AG04450 (cell line): Measurements from ENCODE around the gene UQCRC1. TPM values are rescaled to one million over a fixed set of nuclear protein-coding genes. Genes with fewer than 3 reads are reported as not detected.
"Not testable (repeated sequence)": the region's sequence is repeated elsewhere in the genome, so short reads cannot be mapped to it uniquely, and the experiment has no call there.

Source experiments
- CTCF ChIA-PET: fragments of 300-600, 350-600 bp; formaldehyde crosslinking; extraction: SDS; loops from one replicate; lab custom pipeline; 2022; ENCODE audit warnings: antibody characterized with exemption, inconsistent platforms; lab: Charles Lee
- POLR2A ChIA-PET: fragments of 350-600 bp; formaldehyde crosslinking; extraction: SDS; loops from one replicate; lab custom pipeline; 2021; ENCODE audit warnings: antibody characterized with exemption, inconsistent platforms; lab: Yijun Ruan, JAX
- DNase-seq: peaks from one replicate; pipeline ENCODE4 v3.0.0-alpha.2; 2011; ENCODE audit warnings: low read depth, low spot score
- H3K27ac ChIP-seq: one replicate; pipeline ENCODE4 v1.5.1; 2012; ENCODE audit warnings: low read depth, low read length, control low read depth
- H3K27me3 ChIP-seq: one replicate; pipeline ENCODE4 v1.6.0; 2012; ENCODE audit warnings: low read length; ENCODE audit not compliant: control insufficient read depth, insufficient read depth
- H3K4me3 ChIP-seq: 2 replicates; pipeline ENCODE4 v1.5.1; 2011; ENCODE audit warnings: mild to moderate bottlenecking, low read depth, low read length, control low read depth
- H3K9me3 ChIP-seq: 2 replicates; pipeline ENCODE4 v1.5.1; 2012; ENCODE audit warnings: low read length; ENCODE audit not compliant: control insufficient read depth, insufficient read depth
- polyA plus RNA-seq: library from polyadenylated mRNA; depleted of rRNA; stranded (reverse); fragments of >200 nt; gene quantifications from 2 replicates; pipeline ENCODE4 v1.2.3, GENCODE V29; 2011
- TF ChIP-seq, protein P1 (sequence below): IDR thresholded peaks from 2 replicates; pipeline ENCODE4 v1.5.1; 2011; ENCODE audit warnings: low read depth, low read length, control low read depth, inconsistent platforms

Gene UQCRC1
- polyA plus RNA-seq, 1 experiment = 379 TPM

DNA sequence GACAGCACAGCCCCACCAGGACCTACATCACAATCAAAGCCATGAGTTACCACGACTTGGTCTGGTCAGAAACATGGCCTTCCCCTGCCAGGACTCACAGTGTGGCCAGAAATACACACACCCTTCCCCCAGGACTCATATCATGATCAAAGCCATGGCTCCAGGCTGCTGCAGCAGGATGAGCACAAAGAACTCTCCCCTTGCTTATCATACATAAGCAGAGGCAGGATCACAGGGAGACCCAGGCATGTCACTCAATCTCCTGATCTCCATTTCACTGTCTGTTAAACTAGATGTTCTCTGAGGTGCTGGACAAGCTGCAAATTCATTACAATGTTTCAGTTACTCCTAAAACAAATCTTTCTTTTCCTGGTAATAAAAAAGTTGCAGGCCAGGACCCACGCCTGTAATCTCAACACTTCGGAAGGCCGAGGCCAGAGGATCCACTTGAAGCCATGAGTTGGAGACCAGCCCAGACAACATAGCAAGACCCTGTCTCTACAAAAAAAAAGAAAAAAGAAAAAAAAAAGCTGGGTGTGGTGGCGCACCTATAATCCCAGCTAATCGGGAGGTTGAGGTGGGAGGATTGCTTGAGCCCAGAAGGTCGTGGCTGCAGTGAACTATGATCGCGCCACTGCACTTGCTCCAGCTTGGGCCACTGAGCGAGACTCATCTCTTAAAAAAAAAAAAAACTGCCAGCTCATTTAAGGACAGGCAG lies 54.1 kb downstream of the UQCRC1 start:
- Histone ChIP-seq H3K4me3 (no peak overlapping the region), H3K27me3 (no peaks in the 10 kb centered on the region), H3K27ac (no peak overlapping the region), H3K9me3 (no peaks in the 10 kb centered on the region)
- ChIA-PET POLR2A (interaction anchor here (1.8 kb wide), 1 partner anchor 80 kb away, joined by 3 read pairs; the partner anchor contains the start of gene SLC26A6), CTCF (interaction anchor here (0.6 to 1.6 kb wide), 3 partner anchors 18 to 119 kb away, joined by 4 to 5 read pairs (median 5); no protein-coding TSS in a partner anchor)
- DNase-seq = no peak
- TF ChIP-seq, protein P1, sequence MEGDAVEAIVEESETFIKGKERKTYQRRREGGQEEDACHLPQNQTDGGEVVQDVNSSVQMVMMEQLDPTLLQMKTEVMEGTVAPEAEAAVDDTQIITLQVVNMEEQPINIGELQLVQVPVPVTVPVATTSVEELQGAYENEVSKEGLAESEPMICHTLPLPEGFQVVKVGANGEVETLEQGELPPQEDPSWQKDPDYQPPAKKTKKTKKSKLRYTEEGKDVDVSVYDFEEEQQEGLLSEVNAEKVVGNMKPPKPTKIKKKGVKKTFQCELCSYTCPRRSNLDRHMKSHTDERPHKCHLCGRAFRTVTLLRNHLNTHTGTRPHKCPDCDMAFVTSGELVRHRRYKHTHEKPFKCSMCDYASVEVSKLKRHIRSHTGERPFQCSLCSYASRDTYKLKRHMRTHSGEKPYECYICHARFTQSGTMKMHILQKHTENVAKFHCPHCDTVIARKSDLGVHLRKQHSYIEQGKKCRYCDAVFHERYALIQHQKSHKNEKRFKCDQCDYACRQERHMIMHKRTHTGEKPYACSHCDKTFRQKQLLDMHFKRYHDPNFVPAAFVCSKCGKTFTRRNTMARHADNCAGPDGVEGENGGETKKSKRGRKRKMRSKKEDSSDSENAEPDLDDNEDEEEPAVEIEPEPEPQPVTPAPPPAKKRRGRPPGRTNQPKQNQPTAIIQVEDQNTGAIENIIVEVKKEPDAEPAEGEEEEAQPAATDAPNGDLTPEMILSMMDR = no peak

DNA sequence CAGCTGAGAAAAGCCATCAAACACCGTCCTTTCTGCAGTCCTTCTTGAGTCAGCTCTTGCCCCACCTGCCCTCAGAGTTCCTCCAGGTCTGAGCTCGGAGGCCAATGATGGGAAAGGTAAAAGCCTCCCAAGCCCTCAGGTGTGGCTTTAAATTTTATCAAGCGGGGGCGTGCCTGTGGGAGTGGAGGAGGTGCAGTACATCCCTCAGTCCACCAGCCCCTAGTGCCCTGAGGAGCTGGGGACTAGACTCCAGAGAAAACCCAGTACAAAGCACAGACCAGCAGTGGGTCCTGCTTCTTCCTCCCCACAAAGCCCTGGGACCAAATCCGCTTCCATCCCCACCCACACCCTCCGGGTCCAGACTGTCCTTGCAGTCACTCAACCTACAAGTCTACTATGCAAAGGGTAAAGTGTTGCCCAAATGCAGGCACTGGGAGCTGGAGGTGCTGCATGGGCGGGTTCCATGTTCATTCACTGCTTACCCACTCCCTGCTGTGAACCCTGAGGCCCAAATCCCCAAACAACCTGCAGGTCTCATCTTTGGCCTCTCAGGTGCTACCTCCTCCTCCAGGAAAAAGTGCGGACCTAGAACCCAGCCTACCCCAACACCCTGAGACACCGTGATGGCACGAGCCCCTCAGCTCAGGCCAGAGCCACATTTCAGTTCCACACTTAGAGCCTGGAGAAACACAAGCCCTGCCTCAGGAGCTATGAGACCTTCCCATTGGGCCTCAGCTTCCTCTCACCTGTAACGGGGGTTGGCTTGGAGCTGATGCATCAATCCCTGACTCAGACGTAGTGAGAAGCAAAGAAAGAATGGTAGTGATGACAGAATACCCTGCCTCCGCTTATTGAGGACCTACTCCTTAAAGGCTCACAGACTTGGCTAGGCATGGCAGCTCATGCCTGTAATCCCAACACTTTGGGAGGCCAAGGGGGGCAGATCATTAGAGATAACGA lies 55.3 kb downstream of the UQCRC1 start:
- TF ChIP-seq, protein P1 = no peak
- POLR2A ChIA-PET = no interaction called here
- no peaks in the 10 kb centered on the region for H3K9me3 ChIP-seq
- H3K27me3 ChIP-seq = no peaks in the 10 kb centered on the region
- no peak overlapping the region for H3K27ac ChIP-seq
- H3K4me3 ChIP-seq = no peak overlapping the region
- CTCF ChIA-PET = interaction anchor here (0.6 to 1.4 kb wide), 3 partner anchors 10 to 132 kb away, joined by 3 to 9 read pairs (median 3); partner anchors contain the start of genes NCKIPSD and UCN2
- DNase-seq = no peak

DNA sequence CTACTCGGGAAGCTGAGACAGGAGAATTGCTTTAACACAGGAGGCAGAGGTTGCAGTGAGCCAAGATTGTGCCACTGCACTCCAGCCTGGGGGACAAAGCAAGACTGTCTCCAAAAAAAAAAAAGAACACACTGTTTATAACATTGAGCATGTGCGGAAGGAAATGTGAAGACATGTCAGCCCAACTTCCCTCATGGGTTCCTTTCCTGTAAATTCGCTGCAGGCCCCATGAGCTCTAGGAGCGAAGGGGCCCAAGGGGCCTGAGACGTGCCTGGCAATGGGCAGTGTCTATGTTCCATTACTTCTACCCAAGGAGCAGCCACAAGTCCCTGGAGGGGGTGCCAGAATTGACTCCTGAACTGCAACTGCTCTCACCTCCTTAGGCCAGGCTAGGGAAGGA lies 56.1 kb downstream of the UQCRC1 start:
- ChIA-PET POLR2A (no interaction called here), CTCF (interaction anchor here (0.6 to 2.1 kb wide), 4 partner anchors 10 to 133 kb away, joined by 3 to 9 read pairs (median 6); partner anchors contain the start of genes NCKIPSD and UCN2)
- H3K9me3 ChIP-seq = no peaks in the 10 kb centered on the region
- no peak overlapping the region for H3K27ac ChIP-seq
- DNase-seq = no peak
- no peaks in the 10 kb centered on the region for H3K27me3 ChIP-seq
- no peak overlapping the region for H3K4me3 ChIP-seq
- TF ChIP-seq, protein P1 = no peak

DNA sequence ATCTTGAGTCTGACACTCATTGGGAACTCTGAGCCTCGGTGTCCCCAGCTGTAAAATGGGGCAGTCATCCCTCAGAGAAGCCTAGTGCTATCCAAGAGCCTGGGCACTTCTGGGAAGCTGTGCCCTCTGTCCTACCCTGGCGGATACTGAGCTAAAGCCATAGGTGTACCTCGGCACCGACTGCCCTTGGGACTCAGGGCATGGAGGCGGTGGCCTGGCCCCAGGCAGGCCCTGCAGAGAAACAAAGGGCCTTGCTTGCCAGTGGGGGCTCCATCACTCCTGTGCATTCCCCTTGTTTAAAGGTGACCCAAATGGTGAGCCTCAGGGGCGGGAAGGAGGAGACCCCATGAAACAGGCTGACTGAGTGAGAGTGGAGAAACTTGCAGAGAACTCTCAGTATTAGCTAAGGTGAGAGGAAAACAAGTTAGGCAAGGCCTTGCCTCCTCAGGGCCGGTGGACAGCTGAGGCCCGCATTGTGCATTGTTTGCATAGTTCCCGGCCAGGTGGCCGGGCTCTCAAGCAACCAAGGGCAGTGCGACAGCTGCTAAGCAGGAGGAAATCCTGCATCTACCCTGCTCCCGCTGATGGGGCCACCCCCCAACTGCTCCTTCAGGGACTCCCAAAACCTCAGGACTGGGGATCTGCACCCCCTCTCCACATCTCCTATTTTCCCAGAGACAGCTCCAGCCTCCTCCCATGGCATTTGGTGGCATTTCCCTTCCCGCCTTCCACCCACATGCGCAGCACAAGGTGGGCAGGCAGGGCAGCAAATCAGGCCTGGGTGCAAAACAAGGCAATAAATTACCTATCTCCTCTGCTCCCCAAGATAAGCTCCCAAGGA lies 57.1 kb downstream of the UQCRC1 start:
- H3K4me3 ChIP-seq = no peak overlapping the region
- no peak overlapping the region for H3K27ac ChIP-seq
- TF ChIP-seq, protein P1 = no peak
- ChIA-PET CTCF (interaction anchor here (1.3 to 2.1 kb wide), 3 partner anchors 87 to 152 kb away, joined by 3 to 9 read pairs (median 3); a partner anchor contains a TSS), POLR2A (interaction anchor here (0.9 kb wide), 1 partner anchor 9 kb away, joined by 4 read pairs; no protein-coding TSS in a partner anchor)
- no peaks in the 10 kb centered on the region for H3K27me3 ChIP-seq
- DNase-seq = no peak
- H3K9me3 ChIP-seq = no peaks in the 10 kb centered on the region

DNA sequence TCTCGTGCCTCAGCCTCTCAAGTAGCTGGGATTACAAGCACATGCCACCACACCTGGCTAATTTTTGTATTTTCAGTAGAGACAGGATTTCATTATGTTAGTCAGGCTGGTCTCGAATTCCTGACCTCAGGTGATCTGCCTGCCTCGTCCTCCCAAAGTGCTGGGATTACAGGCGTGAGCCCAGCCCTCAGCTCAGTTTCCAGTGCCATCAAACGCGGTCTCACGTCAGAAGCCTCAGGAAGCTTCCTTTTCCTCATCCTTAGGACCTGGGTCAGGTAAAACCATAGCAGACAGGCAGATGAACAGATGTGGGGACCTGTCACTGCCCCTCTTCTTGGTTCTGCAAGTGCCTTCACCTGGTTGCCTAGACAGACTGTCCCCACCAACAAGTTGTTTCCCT lies 57.8 kb downstream of the UQCRC1 start:
- POLR2A ChIA-PET = interaction anchor here (0.9 kb wide), 1 partner anchor 9 kb away, joined by 4 read pairs; no protein-coding TSS in a partner anchor

More for the DNA sequence above, 57.8 kb downstream of the UQCRC1 start:
- not testable (repeated sequence) for H3K27ac ChIP-seq, H3K4me3 ChIP-seq, H3K9me3 ChIP-seq, H3K27me3 ChIP-seq, DNase-seq
- CTCF ChIA-PET = interaction anchor here (0.6 to 2.1 kb wide), 3 partner anchors 74 to 151 kb away, joined by 3 to 9 read pairs (median 3); no protein-coding TSS in a partner anchor
